Measurements from ENCODE around the gene STARD13. TPM values are rescaled to one million over a fixed set of nuclear protein-coding genes. Genes with fewer than 3 reads are reported as not detected.

The STARD13 gene
- total RNA-seq, 6 donors from 2014 or later, result 43.6 to 76.5 (median 63.7) TPM

DNA sequence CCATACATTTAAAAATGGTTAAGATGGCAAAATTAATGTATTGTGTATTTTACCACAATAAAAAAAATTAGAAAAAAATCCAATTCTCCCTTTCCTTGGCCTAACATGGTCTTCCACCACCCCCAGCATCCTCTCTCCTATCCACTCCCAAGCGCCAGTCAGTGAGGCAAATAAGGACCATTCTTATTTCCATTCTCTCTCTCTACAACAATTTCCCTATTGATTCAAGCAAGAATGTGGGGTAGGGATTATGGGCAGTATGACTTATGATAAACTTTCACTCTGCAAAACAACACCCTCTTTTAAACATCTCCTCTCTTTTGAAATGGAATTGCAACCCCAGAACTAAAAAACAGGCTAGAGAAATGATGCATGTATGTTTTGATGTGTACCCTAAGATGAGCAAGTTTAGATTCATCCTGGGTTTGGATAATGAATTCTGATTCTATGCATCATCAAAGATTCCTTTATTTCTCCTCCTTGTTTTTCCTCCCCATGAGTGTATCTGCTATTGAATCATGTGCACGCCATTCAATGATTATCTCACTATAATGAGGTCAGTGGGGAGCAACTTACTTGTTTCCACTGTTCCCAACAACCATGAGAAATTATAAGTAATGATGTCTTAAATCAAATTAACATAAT lies 3.5 kb downstream of the STARD13 start:
- 86 to 90% methylated on average over 2 of the region's 2 CpGs for WGBS, 2 donors
- H3K4me1 ChIP-seq, result peaks cover 30 to 71% (median 48%) of the 10 kb centered on the region in 4 donors
- no peak for TF ChIP-seq POLR2AphosphoS5 (IDR thresholded peaks at IDR 0.05)
- TF ChIP-seq EP300 (IDR thresholded peaks at IDR 0.05), result no peak
- TF ChIP-seq, protein P1, sequence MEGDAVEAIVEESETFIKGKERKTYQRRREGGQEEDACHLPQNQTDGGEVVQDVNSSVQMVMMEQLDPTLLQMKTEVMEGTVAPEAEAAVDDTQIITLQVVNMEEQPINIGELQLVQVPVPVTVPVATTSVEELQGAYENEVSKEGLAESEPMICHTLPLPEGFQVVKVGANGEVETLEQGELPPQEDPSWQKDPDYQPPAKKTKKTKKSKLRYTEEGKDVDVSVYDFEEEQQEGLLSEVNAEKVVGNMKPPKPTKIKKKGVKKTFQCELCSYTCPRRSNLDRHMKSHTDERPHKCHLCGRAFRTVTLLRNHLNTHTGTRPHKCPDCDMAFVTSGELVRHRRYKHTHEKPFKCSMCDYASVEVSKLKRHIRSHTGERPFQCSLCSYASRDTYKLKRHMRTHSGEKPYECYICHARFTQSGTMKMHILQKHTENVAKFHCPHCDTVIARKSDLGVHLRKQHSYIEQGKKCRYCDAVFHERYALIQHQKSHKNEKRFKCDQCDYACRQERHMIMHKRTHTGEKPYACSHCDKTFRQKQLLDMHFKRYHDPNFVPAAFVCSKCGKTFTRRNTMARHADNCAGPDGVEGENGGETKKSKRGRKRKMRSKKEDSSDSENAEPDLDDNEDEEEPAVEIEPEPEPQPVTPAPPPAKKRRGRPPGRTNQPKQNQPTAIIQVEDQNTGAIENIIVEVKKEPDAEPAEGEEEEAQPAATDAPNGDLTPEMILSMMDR (IDR thresholded peaks at IDR 0.05), result no peak
- TF ChIP-seq POLR2A (IDR thresholded peaks at IDR 0.05), result no peak
- DNase-seq (no peak), ATAC-seq (ENCODE audit: low FRiP score in 2 of 2) (no peak)
- H3K9me3 ChIP-seq, result no peaks in the 10 kb centered on the region
- H3K27ac ChIP-seq, result peak overlapping the region in 2 of 4 donors; percentile 88 to 92
- H3K36me3 ChIP-seq, result no peaks in the 10 kb centered on the region
- peak overlapping the region in 2 of 4 donors; percentile 57 to 69 for H3K4me3 ChIP-seq
- H3K27me3 ChIP-seq, result no peaks in the 10 kb centered on the region

DNA sequence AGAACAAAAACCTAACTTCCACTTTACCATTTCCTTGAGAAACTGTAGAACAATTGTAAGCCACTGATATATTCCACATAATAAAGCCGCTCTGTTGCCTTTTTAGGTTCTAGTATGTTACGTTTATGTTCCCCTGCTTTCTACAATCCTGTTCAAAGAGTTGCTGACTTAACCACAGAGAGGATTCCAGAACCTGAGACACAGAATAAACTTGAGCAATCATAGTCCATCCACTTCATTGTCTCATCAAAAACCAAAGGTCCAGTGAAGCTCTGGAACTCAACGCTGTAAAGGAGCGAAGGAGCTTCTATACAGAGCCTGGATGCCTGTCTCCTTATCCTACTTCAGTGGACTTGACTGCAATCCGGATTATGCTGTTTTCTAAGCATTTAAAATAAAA lies 4.6 kb downstream of the STARD13 start:
- ATAC-seq (ENCODE audit: low FRiP score in 2 of 2) (no peak), DNase-seq (no peak)
- Histone ChIP-seq H3K27me3 (no peaks in the 10 kb centered on the region), H3K36me3 (peaks cover 0 to under 1% (median 0%) of the 10 kb centered on the region in 4 donors), H3K9me3 (no peaks in the 10 kb centered on the region), H3K4me3 (no peak overlapping the region), H3K27ac (peak overlapping the region in 3 of 4 donors; percentile 5 to 88 (median 23)), H3K4me1 (peaks cover 42 to 74% (median 54%) of the 10 kb centered on the region in 4 donors)
- TF ChIP-seq, protein P1 (IDR thresholded peaks at IDR 0.05), result no peak
- TF ChIP-seq POLR2A (IDR thresholded peaks at IDR 0.05), result no peak
- no peak for TF ChIP-seq POLR2AphosphoS5 (IDR thresholded peaks at IDR 0.05)
- TF ChIP-seq EP300 (IDR thresholded peaks at IDR 0.05), result no peak
- 86 to 92% methylated on average over 5 of the region's 5 CpGs for WGBS, 2 donors

DNA sequence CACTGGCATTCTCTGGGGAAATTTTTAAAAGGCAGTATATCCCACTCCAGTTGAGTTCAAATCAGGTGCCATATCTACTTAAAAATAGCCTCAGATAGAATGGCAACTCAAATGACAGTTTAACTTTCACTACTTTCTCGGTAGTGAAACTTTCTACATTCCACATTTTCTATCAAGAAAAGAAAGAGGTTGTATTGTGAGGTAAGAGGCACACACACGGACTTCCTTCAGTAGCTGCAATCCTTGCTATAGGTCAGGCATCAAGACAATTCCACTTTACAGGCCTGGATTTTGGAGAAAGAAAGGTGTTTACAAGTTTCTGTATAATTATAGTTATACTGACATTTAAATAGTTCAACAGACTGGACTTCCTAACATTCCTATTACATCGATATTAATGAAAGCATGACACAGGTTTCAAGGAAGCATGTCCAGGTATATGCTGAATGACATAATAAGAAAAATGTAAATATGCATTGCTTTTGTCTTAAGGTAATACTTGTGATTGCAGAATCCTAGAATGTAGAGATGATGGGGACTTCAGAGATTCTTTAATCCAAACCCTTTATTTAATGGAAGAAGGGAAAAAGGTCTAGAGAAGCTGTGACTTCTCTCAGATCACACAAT lies 5.2 kb downstream of the STARD13 start:
- Histone ChIP-seq H3K9me3 (no peaks in the 10 kb centered on the region), H3K4me3 (no peak overlapping the region), H3K4me1 (peaks cover 45 to 76% (median 57%) of the 10 kb centered on the region in 4 donors), H3K27ac (peak overlapping the region; percentile 23 to 88 (median 36)), H3K36me3 (peaks cover 0 to 4% (median 0%) of the 10 kb centered on the region in 4 donors), H3K27me3 (no peaks in the 10 kb centered on the region)
- ATAC-seq (ENCODE audit: low FRiP score in 2 of 2) (no peak), DNase-seq (no peak)
- TF ChIP-seq, protein P1 (IDR thresholded peaks at IDR 0.05), result no peak
- TF ChIP-seq EP300 (IDR thresholded peaks at IDR 0.05) (no peak), POLR2A (IDR thresholded peaks at IDR 0.05) (no peak), POLR2AphosphoS5 (IDR thresholded peaks at IDR 0.05) (no peak)
- WGBS, 2 donors, result 49 to 56% methylated on average over 3 of the region's 3 CpGs

DNA sequence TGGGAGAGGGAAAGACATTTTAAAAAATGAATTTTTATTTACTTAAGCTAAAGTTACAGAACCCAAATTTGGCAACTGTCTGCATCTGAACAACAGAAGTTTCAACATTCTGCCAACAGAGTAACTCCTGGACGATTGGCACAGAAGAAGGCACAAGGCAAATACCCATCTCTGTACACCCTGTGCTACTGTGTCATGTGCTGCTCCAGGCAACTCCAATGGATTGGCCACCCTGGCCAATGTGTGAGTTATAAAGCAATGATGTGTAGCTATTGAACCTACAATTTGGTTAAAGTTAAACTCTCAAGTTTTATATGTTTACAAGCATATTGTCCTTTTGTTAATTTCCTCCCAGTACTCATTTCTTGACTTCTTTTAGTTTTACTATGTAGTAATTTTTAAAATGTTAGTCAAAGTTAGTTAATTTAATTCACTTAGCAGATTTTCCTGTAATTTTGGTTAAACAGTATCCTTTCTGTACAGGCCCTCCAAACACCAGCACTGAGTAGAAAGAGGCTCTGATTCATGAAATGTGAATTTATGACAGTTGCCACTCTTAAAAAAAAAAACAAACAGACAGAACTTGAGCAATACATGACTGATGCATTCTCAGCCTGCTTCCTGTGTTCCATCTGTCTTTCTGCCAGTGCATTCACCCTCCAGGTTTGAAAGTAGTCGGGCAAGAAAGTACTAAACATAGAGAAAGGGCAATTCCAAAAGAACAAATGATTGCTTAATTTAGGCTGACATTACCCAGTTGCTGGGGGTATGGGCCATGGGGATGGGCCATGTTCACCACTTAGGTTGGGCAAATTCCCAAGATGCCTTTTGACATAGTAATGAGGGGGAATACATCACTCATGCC lies 5.9 kb downstream of the STARD13 start:
- ATAC-seq (ENCODE audit: low FRiP score in 2 of 2) (peak; percentile 30 to 45), DNase-seq (no peak)
- peaks cover 49 to 80% (median 59%) of the 10 kb centered on the region in 4 donors for H3K4me1 ChIP-seq
- no peaks in the 10 kb centered on the region for H3K9me3 ChIP-seq
- peaks cover 0 to 4% (median 0%) of the 10 kb centered on the region in 4 donors for H3K36me3 ChIP-seq
- H3K27me3 ChIP-seq, result no peaks in the 10 kb centered on the region
- H3K27ac ChIP-seq, result peak overlapping the region; percentile 23 to 88 (median 42)
- peak in 1 of 2 donors; percentile 23 for TF ChIP-seq POLR2AphosphoS5 (IDR thresholded peaks at IDR 0.05)
- no peak for TF ChIP-seq EP300 (IDR thresholded peaks at IDR 0.05)
- WGBS, 2 donors, result 4 to 21% methylated on average over 2 of the region's 2 CpGs
- H3K4me3 ChIP-seq, result no peak overlapping the region

DNA sequence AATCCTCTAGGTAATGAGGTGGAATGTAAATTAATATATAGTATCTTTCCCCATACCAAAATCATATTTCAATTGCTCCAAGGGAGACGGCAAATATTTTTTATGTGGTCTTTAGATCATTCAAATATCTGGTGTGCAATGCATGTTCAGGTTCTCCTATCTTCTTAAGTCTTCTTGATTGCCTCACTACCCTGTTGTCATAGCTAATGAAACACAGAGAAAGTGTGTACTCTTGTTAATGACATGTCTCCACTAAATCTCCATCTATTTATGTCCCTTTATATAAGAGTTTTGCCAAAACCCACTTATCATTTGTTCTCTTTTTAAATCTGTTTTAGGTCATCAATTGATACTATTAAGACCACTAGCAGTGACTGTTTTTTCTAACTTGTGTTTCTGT lies 6.6 kb downstream of the STARD13 start:
- Histone ChIP-seq H3K36me3 (peaks cover 0 to 4% (median 0%) of the 10 kb centered on the region in 4 donors), H3K27ac (peak overlapping the region in 1 of 4 donors; percentile 88), H3K4me1 (peaks cover 52 to 85% (median 63%) of the 10 kb centered on the region in 4 donors), H3K27me3 (no peaks in the 10 kb centered on the region), H3K4me3 (no peak overlapping the region), H3K9me3 (no peaks in the 10 kb centered on the region)
- 0 to 3% methylated on average over 1 of the region's 1 CpG for WGBS, 2 donors
- DNase-seq, result no peak
- TF ChIP-seq, protein P1 (IDR thresholded peaks at IDR 0.05), result no peak
- TF ChIP-seq POLR2AphosphoS5 (IDR thresholded peaks at IDR 0.05) (no peak), EP300 (IDR thresholded peaks at IDR 0.05) (no peak), POLR2A (IDR thresholded peaks at IDR 0.05) (no peak)
- ATAC-seq (ENCODE audit: low FRiP score in 2 of 2), result no peak
